ENCODE data around the gene ZBTB20.

Gene ZBTB20

GRCh38 chr3:114615523-114616085, 531.5 kb downstream of the ZBTB20 start:
- peak; percentile 89 for DNase-seq

- DNase-seq: no peak
These were observed 537.0 kb downstream of the ZBTB20 start for GRCh38 chr3:114609973-114610630.

DNA sequence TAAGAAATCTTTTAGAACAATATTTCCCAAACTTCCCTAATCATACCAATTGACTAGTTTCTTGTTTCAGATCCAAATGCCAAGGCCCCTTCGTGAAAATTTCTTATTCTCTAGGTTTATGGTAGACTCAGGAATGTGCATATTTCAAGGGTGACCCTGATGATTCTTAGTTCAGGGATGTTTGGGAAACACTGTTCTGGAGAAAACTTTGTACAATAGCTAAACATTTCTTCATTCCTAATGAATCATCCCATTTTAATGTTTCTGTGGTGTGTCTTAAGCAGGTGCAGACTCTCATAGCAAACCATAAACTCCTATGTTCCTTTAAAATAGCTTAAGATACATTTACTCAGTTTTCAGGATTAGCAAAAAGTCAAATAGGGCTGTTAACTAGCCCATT, 538.8 kb downstream of the ZBTB20 start:
- DNase-seq: no peak

- DNase-seq: peak; percentile 22
These were observed 540.8 kb downstream of the ZBTB20 start for GRCh38 chr3:114606336-114606735.

DNA sequence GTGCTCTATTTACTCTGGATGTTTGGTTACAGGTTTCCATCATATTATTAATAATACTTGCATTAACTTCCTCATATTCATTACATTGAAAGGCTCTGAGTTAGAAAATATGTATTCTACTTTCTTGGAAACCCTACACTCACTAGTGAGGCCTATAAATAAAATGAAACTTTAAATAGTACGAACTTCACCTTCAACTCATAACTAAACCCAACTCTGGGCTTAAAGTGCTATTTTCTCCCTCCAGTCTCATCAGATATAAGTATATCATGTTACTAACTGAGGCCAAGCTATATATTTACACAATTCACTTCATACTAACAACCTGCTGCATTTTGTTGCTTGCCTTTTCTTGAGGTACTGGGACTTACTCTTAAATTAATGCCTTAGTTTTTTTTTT, 546.5 kb downstream of the ZBTB20 start:
- DNase-seq: no peak

- DNase-seq: no peak
These were observed 549.2 kb downstream of the ZBTB20 start for GRCh38 chr3:114597871-114598270.

DNA sequence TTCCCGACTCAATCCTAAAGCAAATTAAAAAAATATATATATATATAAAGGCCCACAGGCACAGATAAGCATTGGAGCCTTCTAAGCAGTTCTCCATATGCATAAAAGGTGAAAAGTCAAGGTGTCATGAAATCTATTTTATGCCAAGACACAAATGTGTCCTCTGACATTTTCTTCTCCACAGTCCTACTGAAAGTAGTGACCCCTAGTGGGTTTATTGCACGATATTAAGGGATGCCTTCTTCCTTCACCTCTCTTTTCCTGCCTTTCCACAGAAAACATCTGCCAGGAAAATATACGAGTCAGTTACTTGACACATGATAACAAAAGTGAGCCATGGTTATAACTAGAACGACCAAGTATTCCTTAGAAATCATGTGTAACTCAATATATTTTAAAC, 550.1 kb downstream of the ZBTB20 start:
- peak; percentile 3 for DNase-seq

GRCh38 chr3:114596147-114596546, 550.9 kb downstream of the ZBTB20 start:
- DNase-seq: no peak

DNA sequence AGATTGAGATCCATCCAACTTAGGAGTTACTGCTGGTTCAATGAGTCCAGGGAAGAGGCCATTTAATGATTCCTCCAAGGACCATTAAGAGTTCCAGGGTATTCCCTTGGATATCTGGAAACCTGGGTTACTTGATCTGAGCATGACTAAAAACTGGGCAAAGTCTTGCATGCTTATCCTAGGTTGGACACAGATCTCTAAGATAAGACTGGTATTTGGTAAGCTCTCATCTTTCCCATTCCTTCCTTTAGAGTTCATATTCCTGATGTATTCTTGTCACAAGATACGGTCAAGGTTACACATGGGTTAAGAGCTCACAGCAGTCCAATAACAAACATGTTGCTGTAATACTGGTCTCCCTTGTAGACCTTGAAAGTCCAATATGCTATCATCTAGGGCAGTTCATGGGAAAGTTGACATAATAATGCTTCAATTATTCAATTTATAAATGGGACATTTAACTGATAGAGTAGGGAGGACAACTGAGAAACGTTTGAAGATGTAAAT, 551.5 kb downstream of the ZBTB20 start:
- no peak for DNase-seq

DNA sequence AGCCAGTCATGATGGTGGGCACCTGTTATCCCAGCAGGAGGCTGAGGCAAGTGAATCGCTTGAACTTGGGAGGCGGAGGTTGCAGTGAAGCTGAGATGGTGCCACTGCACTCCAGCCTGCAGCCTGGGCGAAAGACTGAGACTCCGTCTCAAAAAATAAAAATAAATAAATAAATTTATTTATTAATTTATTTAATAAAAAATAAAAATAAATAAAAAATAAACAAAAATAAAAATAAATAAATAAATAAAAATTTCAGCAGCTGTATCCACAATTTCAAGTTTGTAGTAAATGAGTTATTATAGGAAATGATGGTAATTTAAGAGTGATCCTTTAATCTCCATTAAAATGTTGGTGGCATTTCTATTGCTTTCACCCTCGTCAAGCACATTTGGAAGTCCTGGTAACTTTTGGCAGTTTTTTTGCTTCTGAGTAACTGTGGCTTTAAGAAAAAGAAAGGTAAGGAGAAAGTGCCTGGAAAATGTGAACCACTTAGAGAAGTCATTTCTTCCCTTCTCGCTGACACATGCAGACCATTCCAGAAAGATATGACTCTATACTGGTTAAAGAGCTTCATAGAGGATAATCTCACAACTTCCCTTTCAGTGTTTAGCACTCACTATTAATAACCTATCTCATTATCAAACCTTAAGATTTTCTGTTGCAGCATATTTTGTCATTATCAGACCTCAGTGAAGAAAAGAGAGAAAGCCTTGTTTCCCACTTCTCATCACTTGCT, 556.6 kb downstream of the ZBTB20 start:
- no peak for DNase-seq

GRCh38 chr3:114587986-114588385, 559.1 kb downstream of the ZBTB20 start:
- DNase-seq: no peak

DNA sequence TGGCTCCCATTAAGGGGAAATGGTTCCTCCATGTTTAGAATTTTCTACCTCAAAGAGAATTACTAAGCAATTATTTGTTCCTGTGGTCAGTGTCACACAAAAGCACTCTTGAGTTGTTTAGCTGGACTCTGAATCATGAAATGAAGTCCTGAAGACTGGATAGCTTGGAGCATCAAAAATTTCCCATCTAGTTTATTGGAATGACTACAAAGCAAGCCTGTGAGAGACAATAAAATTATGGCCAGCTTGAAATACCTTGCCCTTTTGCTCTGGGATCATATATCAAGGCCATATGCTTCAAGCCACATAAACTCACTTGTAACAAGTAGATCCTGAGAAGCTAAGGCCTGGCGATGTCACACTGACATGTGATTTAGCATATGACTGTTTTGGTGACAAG, 561.0 kb downstream of the ZBTB20 start:
- no peak for DNase-seq

- no peak for DNase-seq
These were observed 561.4 kb downstream of the ZBTB20 start for GRCh38 chr3:114585687-114586086.

DNA sequence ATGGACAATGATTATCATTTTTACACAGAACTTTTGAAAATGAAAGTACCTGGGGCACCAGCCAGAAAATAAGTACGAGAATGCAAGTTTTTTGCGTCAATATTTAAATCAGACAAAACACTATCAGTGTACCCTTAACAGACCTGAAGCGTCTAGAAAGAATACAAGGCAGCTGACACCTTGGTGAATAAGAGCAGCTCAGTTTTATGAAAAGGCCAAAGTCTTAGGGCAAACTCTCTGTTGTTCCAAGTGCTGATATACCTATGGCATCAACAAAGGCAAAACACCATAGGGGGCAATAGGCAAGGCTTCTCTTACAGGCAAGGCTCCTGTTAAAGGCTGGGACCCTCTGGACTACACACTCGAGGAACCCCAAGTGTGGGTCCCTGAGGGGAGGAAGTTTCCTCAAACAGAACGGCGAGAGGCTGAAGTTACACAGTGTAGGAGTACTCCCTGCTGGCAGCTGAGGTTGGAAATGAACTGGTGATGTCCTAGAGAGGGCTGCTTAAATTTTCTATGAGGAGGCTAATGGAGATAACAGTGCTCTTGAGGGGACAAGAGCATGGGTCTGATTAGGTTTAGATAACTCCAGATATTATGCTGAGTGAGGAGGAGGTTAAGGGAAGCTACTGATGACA, 562.2 kb downstream of the ZBTB20 start:
- DNase-seq: no peak

GRCh38 chr3:114582929-114583328, 564.2 kb downstream of the ZBTB20 start:
- no peak for DNase-seq

DNA sequence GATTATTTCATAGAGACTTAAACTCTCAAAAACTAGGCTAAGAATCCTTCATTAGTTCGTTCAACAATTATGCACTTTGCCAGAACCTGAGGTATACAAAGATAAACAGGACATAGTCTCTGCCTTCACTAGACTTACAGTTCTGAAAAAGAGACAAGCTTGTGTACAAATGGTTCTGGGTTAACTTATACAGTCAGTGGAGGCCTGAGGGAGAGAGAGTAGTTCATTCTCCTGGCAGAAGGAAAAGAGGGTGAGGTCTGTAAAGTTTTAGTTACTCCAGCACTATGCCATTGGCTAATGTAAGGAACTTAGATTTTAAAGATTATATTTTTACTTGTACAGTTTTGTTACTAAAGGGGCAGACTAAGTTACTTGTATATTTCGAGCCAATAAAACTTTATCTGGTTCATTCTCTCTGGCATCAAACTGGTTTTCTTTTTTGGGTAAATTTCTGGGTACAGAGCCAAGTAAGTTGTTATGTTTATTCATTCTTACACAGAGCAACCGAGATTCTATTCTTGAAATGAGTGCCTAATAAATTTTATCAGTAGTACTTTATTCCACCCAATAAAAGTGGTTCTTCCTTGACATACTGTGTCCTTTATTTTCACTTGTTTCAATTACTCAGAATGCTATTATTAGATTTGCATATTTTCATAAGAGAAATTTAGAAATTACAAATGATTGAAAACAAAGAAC, 574.6 kb downstream of the ZBTB20 start:
- DNase-seq: no peak

- no peak for DNase-seq
These were observed 575.7 kb downstream of the ZBTB20 start for GRCh38 chr3:114571363-114571762.

- DNase-seq: no peak
These were observed 577.9 kb downstream of the ZBTB20 start for GRCh38 chr3:114569186-114569585.

DNA sequence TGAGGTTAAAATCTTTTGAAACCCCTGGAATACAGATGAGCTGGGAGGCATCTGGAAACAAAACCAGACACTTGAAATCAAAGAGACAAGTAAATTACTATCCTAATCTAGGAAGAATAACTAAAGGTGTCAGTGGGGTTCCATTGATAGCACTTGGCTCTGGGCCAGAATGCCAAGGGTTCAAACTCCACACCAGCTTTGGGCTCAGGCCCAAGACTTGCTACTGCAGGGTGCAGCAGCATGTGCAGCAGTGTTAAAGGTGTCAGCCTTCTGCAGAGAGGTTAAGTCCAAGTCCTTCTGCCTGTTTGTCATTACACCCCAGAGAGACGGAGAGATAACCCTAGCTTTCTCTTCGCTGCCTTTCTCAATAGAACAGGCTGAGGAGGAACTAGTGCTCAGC, 579.3 kb downstream of the ZBTB20 start:
- DNase-seq: peak; percentile 81

GRCh38 chr3:114566767-114567166, 580.3 kb downstream of the ZBTB20 start:
- peak; percentile 32 for DNase-seq

DNA sequence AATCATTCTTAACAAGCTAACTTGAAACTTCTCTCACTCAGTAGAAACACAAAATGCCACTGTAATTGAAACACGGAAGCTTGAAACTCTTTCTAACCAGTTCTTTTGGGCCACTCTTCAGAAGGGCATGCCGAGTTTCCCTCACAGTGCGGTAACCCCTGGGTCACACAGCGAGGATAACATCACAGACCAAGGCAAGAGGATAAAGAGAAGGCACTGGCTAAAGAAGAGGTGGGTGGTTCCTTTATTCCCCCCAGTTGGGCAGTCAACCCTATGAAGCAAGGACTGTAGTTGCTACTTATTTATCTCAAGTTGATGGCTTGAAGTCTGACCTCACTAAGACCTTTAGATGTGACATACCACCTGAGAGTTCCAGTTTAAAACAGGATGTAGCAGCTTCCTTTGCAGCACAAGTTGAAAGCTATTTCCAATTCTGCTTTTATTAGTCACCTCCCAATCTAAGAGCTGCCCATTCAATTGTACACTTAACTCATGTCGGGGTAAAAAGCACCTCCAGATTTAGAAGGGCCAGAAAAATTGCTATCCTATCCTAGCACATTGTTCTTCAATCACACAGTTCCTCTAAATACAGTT, 580.8 kb downstream of the ZBTB20 start:
- no peak for DNase-seq

DNA sequence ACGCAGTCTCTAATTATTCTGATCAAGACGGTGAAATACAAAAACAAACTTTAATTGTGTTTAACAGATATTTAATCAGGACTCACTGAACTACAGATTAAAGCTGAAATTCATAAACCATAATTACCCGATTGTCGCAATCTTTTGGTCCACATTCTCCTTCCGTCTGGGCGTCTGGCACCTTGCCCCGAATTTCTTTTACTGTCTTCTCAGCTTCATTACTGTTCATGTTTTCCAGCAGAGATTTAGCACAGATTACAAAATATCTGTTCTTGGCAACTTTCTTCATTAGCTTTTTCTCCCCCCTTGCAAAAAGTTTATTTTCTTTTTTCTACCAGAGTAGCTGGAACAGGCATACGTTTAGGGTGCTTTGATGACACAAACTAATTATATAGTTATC, 581.9 kb downstream of the ZBTB20 start:
- DNase-seq: no peak

DNA sequence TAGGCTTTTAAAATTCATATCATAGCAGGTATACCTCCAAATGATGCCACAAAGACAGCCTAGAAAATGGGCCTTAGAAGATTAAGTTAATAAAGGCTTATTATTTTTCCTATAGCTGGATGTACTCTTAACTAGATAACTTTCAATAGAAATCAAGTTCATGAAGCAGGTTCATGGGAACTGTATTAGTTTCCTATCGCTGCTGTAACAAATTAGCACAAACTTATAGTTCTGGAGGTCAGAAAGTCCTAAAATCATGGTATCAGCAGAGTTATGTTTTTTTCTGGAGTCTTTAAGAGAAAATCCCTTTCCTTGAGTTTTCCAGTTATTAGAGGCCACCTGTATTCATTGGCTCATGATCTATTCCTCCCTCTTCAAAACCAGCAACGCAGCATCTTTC, 583.4 kb downstream of the ZBTB20 start:
- no peak for DNase-seq
